Stimulated activated CD8-positive, alpha-beta memory T cell treated with anti-CD3 and anti-CD28 coated beads, Interleukin-7, amount 100 ng/mL, for 4 hours (primary cell): Measurements from ENCODE around the gene NRG2.

ENCODE experiments used
- DNase-seq, 2 donors: peaks; one replicate each; pipeline ENCODE4 v3.0.0-alpha.2; 2020; ENCODE audit warnings: low read depth in 2 of 2

NRG2 gene

DNA sequence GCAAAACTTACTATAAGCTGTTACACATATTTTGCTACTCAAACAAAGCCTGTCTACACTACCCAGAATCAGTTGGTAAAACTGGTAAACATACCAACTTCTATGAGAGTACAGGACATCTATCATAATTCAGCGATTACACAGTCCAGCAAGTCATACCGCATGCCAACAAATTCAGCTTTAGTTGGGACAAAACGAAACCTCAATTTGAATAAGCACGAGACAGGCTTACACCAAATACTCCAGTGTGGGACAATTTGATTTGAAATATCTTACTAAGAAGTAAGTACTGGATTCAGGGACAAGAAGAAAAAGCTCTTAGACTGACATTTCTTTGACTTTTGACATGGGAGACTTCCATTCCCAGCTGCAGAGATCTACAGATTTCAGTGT is 2.0 kb downstream of the NRG2 start:
- no peak for DNase-seq

- DNase-seq: no peak
Measured at GRCh38 chr5:140040358-140040757, 2.7 kb downstream of the NRG2 start.

DNA sequence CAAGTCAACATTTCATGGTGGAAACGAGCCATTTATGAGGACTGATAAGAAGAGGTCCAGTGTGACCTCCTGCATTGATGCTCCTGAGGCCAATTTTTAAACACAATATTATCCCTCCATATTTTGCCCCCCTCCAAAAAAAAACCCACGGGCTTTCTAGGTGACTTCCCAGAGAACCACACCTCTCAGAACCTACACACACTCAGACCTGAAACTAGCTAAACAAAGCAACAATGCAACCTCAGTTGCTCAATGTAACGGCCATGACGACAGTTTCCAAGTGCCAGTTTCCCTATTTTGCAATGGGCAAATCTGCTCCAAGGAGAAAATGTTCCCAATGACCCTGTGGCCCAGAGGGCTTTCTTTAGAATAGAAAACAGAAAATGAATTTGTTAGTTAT is 3.5 kb downstream of the NRG2 start:
- no peak for DNase-seq

GRCh38 chr5:140038373-140038957 is 4.6 kb downstream of the NRG2 start:
- DNase-seq: no peak

- DNase-seq: no peak
Measured at GRCh38 chr5:140037012-140037411, 6.1 kb downstream of the NRG2 start.

DNA sequence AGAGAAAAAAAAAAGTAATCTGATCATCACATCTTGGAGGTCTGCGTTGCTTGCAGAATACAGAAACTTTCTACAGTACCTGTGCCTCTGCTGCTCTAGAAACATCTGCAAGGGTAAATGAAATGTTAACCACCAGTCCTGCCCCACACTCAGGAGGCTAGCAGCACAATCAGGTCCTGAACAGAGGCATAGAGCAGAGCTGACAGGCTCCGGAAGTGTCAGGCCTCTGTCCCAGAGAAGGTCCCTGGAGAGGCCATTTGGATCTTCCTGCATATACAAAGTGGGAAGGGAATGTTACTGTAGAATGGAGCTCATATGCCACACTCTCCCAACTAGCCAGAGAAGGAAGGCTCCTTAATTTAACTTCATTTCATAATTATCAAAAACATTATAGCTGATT is 7.2 kb downstream of the NRG2 start:
- no peak for DNase-seq

DNA sequence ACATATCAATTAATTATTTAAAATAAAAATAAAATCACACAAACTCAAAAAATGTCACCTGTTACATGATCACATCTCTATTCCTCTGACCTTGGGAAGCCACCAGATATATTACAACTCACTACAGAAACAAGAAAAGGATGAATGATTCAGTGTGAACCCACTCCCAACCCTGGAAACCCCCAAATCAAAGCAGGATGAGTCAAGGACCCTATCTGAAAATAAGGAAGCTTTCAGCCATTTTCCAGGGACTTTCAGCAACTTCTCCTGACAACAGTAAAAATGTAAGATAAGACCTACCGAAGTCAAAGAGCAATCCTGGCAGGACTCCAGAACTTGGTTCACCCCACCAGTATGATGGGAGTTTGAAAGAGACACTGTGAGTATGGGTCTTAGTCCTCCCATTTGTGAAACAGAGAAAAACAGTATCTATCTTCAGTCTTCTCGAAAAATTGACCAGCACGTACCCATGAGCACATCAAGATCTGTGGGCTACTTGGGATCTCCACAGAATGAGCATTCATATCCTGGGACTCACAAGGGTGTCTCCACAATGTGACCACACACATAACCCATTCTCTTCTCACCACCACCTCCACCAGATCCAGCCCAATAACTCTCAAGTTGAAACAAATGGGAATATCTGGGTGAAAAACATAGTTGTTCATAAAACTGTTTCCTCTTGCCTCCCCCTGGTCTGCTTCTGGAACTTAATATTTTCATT is 9.9 kb downstream of the NRG2 start:
- no peak for DNase-seq

DNA sequence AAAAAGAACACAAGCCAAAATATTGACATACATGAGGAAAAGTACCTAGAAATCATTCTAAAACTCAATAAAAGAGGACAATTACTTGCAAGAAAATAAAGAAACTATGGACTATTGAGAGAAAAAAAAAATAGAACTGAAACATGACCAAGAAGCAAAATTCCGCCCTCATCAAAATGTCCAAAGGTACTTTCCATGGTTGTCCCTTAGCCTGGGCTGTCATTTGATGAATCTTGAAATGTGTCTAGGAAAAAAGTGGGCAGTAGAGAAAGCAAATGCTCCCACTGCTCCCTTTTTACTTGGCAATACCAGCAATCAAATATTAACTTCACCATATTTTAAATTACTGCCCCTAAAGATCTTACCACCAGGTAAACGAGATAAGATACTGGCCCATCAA is 10.8 kb downstream of the NRG2 start:
- no peak for DNase-seq

GRCh38 chr5:140027807-140028206 is 15.3 kb downstream of the NRG2 start:
- no peak for DNase-seq

DNA sequence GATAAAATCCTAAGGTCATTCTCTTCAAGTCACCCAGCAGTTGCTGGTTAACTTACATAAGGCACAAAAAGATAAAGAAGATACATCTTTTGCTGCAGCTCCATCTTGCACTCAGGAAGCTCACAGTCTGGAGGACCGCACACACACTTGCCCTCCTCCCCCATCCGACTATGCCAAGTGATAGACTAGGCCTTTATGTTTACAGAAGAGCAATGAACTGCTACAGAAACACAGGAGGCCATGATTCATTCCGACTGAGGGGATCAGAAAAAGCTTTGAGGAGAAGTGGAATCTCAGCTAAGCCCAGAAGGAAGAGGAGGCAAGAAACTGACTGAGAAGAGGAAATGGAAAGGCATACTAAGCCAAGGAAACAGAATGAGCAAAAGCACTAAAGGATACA is 17.4 kb downstream of the NRG2 start:
- DNase-seq: no peak

DNA sequence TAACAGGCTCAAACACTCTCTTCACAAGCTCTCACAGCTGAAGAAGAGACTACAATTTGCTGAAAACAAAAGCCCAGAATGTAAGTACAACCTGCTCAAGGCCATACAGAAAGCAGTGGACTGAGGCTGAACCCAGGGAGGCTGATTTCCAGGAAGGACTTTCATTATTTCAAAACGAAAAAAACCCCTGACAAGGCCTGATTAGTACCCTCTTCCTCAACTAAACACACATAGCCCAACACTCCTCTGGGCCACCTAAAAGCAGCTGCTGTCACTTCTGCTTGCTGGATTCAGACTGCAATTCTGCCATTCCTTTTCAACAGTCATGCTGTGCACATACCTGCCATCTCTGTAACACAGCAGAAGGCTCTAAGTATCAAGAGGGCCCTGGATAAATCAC is 18.2 kb downstream of the NRG2 start:
- DNase-seq: no peak

- no peak for DNase-seq
Measured at GRCh38 chr5:140023611-140024191, 19.4 kb downstream of the NRG2 start.

DNA sequence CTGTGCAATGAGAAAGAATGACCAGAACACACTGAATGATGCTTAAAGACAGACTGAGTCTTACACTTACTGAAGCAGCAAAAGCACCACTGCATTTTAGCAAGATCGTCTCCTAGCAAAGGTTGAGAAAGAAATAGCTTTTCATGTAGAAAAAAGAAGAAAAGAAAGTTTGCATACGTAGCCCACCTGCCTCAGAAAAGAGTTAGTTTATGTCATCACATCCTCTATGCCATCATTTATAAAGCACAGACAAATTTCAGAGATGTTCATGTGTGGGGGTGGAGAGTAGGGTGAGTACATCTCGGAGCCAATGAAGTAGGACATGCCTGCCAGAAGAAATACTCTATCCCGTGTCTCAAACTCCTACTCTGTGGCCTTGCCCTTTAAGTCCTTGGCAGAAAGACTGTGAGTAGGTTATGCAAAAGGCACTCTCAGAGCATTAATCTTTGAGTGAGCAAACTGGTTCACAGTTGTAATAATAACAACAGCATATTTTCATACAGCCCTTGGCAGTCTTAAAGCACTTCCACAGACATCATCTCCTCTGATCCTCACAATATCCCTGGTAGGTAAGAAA is 22.4 kb downstream of the NRG2 start:
- no peak for DNase-seq

GRCh38 chr5:140018920-140019644 is 24.0 kb downstream of the NRG2 start:
- no peak for DNase-seq

DNA sequence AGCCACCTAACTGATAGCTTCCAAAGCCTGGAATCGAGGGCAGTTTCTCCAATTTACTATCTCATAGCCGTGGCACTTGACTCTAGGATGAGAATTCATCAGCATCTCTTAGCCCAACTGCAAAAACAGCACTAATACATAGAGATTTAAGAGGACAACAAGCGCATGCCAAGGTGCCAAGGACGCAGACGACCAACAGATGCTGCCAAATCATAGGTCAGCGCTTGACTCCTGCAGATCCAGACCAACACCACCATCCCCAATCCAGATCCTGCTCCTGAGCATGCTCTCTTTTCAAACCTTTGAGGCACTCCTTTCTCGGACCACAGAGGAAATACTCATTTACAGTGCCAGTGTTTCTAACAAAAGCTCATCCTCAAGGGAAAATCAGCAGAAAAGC is 24.6 kb downstream of the NRG2 start:
- no peak for DNase-seq

DNA sequence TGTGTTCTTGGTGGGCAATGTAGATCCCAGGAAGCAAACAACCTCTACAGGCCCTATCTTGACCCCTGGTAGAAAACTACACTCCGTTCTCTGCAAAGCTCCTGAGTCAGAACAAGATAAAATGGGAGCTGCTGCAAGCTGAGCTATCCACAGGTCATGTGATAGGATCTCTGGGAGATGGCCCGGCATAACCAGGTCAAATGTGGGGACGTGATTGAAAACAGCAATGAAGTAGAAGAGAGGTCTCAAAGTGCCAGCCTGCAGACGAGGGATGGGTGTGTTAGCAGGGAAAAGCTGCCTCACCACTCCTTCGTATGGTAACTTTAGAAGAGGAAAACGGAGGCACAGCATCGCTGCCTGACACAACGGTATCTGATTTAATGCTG is 25.0 kb downstream of the NRG2 start:
- no peak for DNase-seq

- DNase-seq: no peak
Measured at GRCh38 chr5:140017397-140018095, 25.6 kb downstream of the NRG2 start.

- no peak for DNase-seq
Measured at GRCh38 chr5:140015706-140016105, 27.4 kb downstream of the NRG2 start.

DNA sequence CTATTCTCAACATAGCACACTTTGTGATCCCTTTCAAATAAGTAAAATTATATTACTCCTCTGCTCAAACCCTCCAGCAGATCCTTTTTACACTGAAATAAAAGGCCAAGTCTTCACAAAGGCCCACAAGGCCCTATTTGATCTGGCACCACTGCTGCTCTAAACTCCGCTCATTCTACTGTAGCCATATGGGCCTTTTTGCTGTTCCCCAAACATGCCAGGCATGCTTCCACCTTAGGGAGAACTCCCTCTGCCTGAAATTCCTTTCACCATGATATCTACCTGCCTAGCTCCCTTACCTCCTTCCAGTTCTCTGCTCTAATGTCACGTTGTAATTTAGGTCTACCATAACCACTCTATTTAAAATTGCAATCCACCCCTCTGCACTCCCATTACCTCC is 28.3 kb downstream of the NRG2 start:
- no peak for DNase-seq

- no peak for DNase-seq
Measured at GRCh38 chr5:140013536-140013935, 29.6 kb downstream of the NRG2 start.

DNA sequence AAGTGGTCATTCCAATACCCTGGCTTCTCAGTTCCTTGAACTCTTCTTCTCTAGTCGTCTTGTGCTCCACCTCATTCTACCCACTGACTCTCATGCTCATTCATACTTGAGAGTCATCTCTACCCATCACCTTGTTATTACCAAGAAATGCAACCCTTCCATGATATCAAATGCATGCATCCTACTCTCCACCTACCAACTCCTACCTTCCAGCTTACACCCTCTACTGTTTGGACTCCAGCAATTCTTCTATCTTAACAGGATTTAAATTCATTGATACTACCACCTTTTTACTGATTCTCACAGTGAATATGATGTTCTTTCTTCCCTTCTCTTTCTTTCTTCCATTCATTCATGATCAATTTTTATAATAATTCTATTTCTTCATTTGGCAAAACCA is 30.7 kb downstream of the NRG2 start:
- no peak for DNase-seq

DNA sequence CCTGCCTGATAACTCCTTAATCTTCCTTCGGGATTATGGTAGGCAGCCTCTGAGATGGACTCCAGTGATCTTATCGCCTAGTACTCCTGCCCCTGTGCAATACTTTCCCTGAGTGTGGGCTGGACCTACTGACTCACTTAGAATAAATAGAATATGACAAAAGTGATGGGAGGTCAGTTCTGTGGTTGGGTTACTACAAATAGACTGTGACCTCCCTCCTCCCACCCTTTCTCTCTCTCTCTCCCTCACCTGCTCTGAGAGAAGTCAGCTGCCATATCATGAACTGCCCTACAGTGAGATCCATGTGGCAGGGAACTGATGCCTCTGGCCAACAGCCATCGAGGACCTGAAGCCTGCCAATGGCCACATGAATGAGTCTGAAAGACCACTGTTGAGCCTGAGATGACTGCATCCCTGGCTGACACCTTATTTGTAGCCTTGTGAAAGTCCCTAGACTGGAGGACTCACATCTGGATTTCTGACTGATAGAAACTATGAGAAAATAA is 31.7 kb downstream of the NRG2 start:
- DNase-seq: no peak
